Panc1 (cell line): ENCODE measurements around the gene ITGB5. TPM values are rescaled to one million over a fixed set of nuclear protein-coding genes. Genes with fewer than 3 reads are reported as not detected.
"Not testable (repeated sequence)": the region's sequence is repeated elsewhere in the genome, so short reads cannot be mapped to it uniquely, and the experiment has no call there.

Experiments
- ATAC-seq: fragments of 200-7000 bp; cut with Tn5 transposase; 2 replicates; pipeline ENCODE4 v1.9.1; 2020; ENCODE audit warnings: mild to moderate bottlenecking, moderate library complexity
- BruUV-seq: library from RNA; stranded (reverse); fragments of 400-500 nt; replicated peaks from 2 replicates; lab custom pipeline; 2021; lab: Mats Ljungman, UMichigan
- CTCF ChIA-PET: fragments of 300-600 bp; sonication (Branson Sonifier 250); formaldehyde crosslinking; loops from one replicate; lab custom pipeline; 2022; ENCODE audit warnings: antibody characterized with exemption; lab: Charles Lee
- POLR2A ChIA-PET: fragments of 300-600 bp; sonication (Branson Sonifier 250); formaldehyde crosslinking; loops from one replicate; lab custom pipeline; 2022; ENCODE audit warnings: antibody characterized with exemption; lab: Charles Lee
- DNase-seq: peaks from one replicate; pipeline ENCODE4 v3.0.0-alpha.2; 2010; ENCODE audit warnings: low read depth, low spot score
- H3K27ac ChIP-seq: 2 replicates; pipeline ENCODE4 v1.5.1; 2011; ENCODE audit warnings: mild to moderate bottlenecking, low read length, inconsistent platforms
- H3K27me3 ChIP-seq: fragments of 200-500 bp; sonication (Bioruptor generic); 2 replicates; pipeline ENCODE4 v1.6.0; 2014; ENCODE audit warnings: low read length, inconsistent platforms; ENCODE audit not compliant: control insufficient read depth, insufficient read depth
- H3K36me3 ChIP-seq: fragments of 200-500 bp; sonication (Bioruptor generic); 2 replicates; pipeline ENCODE4 v1.5.1; 2014; ENCODE audit warnings: inconsistent platforms, mild to moderate bottlenecking, low read length, moderate library complexity; ENCODE audit not compliant: control insufficient read depth, insufficient read depth
- H3K4me1 ChIP-seq: 2 replicates; pipeline ENCODE4 v1.5.1; 2011; ENCODE audit warnings: inconsistent platforms, mild to moderate bottlenecking, low read length, moderate library complexity; ENCODE audit not compliant: control insufficient read depth, insufficient read depth
- H3K4me3 ChIP-seq, 2 experiments: 2 replicates each; pipeline ENCODE4 v1.5.1; 2011 to 2012; ENCODE audit warnings: low read depth in 2 of 2, low read length in 2 of 2, mild to moderate bottlenecking in 2 of 2, inconsistent platforms in 1 of 2, moderate library complexity in 1 of 2
- H3K9me3 ChIP-seq: fragments of 200-500 bp; sonication (Bioruptor generic); 2 replicates; pipeline ENCODE4 v1.5.1; 2014; ENCODE audit warnings: low read depth, mild to moderate bottlenecking, inconsistent platforms, low read length, moderate library complexity; ENCODE audit not compliant: control insufficient read depth, insufficient read depth
- CTCF ChIP-seq: fragments of 450-650 bp; IDR thresholded peaks from 2 replicates; pipeline ENCODE4 v1.5.1; 2017; ENCODE audit warnings: mild to moderate bottlenecking
- POLR2AphosphoS5 ChIP-seq: IDR thresholded peaks from 2 replicates; pipeline ENCODE4 v1.6.1; 2012; ENCODE audit warnings: mild to moderate bottlenecking, low read depth, low read length, moderate library complexity
- REST ChIP-seq, 2 experiments: IDR thresholded peaks; 2 replicates each; pipeline ENCODE4 v1.6.1; 2011 to 2012; ENCODE audit warnings: low read depth in 2 of 2, control low read depth in 1 of 2, low read length in 1 of 2, mild to moderate bottlenecking in 1 of 2, moderate library complexity in 1 of 2; ENCODE audit not compliant: insufficient read depth in 1 of 2
- SIN3A ChIP-seq: IDR thresholded peaks from 2 replicates; pipeline ENCODE4 v1.6.1; 2012; ENCODE audit warnings: low read depth, mild to moderate bottlenecking, low read length, moderate library complexity, borderline replicate concordance; ENCODE audit not compliant: insufficient read depth
- TCF7L2 ChIP-seq: IDR thresholded peaks from 2 replicates; pipeline ENCODE4 v1.6.1; 2011; ENCODE audit warnings: mild to moderate bottlenecking, low read depth, low read length, inconsistent platforms
- in situ Hi-C: cut with HindIII; loops from 2 replicates; pipeline ENCODE4 v1.10.0; 2016; ENCODE audit warnings: low sequenced_read_pairs, low pct_unique_long_range_greater_than_20kb
- intact Hi-C: fragments of 100-400 bp; cut with micrococcal nuclease; formaldehyde crosslinking; loops from one replicate; pipeline ENCODE4 v1.10.0; 2022; ENCODE audit not compliant: unreplicated experiment
- total RNA-seq: library from RNA; stranded (reverse); gene quantifications from one replicate; pipeline ENCODE4 v1.2.1, GENCODE V29; 2021; ENCODE audit not compliant: unreplicated experiment

ITGB5 gene
- total RNA-seq, 1 experiment from 2014 or later: 446 TPM

- no peaks in the 10 kb centered on the region for H3K4me1 ChIP-seq
- H3K27ac ChIP-seq: no peak overlapping the region
- H3K36me3 ChIP-seq: no peaks in the 10 kb centered on the region
- TF ChIP-seq TCF7L2 (no peak), REST (IDR thresholded peaks at IDR 0.05; ENCODE audit: insufficient read depth in 1 of 2, low read depth in 2 of 2, low read length in 1 of 2) (no peak), POLR2AphosphoS5 (no peak), SIN3A (no peak), CTCF (no peak)
- CTCF ChIA-PET: interaction anchor here (1.3 kb wide), 1 partner anchor 9 kb away, joined by 3 read pairs; no protein-coding TSS in a partner anchor
- H3K27me3 ChIP-seq: no peaks in the 10 kb centered on the region
- H3K4me3 ChIP-seq: no peak overlapping the region
- no peak for DNase-seq
- ATAC-seq: no peak
- no peaks in the 10 kb centered on the region for H3K9me3 ChIP-seq
- in situ Hi-C loops: no loop called here
- intact Hi-C loops: no loop called here
- POLR2A ChIA-PET: no interaction called here
- no TSS peak for BruUV-seq
Measured at GRCh38 chr3:124751501-124751900, 135.7 kb downstream of the ITGB5 start.

- DNase-seq, H3K4me3 ChIP-seq, H3K4me1 ChIP-seq, ATAC-seq, POLR2A ChIA-PET, H3K27ac ChIP-seq, H3K9me3 ChIP-seq, in situ Hi-C loops, intact Hi-C loops, H3K36me3 ChIP-seq, H3K27me3 ChIP-seq, BruUV-seq, CTCF ChIA-PET: not testable (repeated sequence)
Measured at GRCh38 chr3:124749877-124750276, 137.3 kb downstream of the ITGB5 start.

- DNase-seq: no peak
- no peaks in the 10 kb centered on the region for H3K4me1 ChIP-seq
Measured at GRCh38 chr3:124748560-124749198, 138.5 kb downstream of the ITGB5 start.

More at GRCh38 chr3:124748560-124749198, 138.5 kb downstream of the ITGB5 start:
- intact Hi-C loops: no loop called here
- POLR2A ChIA-PET: no interaction called here
- in situ Hi-C loops: no loop called here
- ATAC-seq: peak; percentile 80
- H3K27me3 ChIP-seq: no peaks in the 10 kb centered on the region
- peaks cover 3% of the 10 kb centered on the region; the same call in 1 of the 2 replicates for H3K36me3 ChIP-seq
- TF ChIP-seq SIN3A (no peak), POLR2AphosphoS5 (peak; percentile 10; the same call in 1 of the 2 replicates)
- no peaks in the 10 kb centered on the region for H3K9me3 ChIP-seq
- H3K27ac ChIP-seq: no peak overlapping the region
- CTCF ChIA-PET: no interaction called here
- BruUV-seq: no TSS peak
- H3K4me3 ChIP-seq: no peak overlapping the region
